ENCODE measurements around the gene LRP4. TPM values are rescaled to one million over a fixed set of nuclear protein-coding genes. Genes with fewer than 3 reads are reported as not detected.

Gene LRP4
- total and polyA plus RNA-seq, 2 donors (not counting 3 experiments of a cell fraction or from before 2014, with no cell fraction given), result 0.86 to 2.0 TPM

GRCh38 chr11:46879056-46879585 is 39.2 kb downstream of the LRP4 start:
- no TSS peak for BruUV-seq (replicated peaks)
- no peaks in the 10 kb centered on the region for H4K20me1 ChIP-seq (replicated peaks; ENCODE audit: control insufficient read depth, extremely low read depth, insufficient read depth, low read length)
- DNase-seq (ENCODE audit: low read depth, low spot score), result no peak
- H3K9ac ChIP-seq (replicated peaks; ENCODE audit: extremely low read depth, insufficient read depth, low read length), result no peak overlapping the region
- H3K27me3 ChIP-seq (ENCODE audit: control insufficient read depth in 2 of 2, insufficient read depth in 2 of 2, low read length in 2 of 2), result no peaks in the 10 kb centered on the region
- no peaks in the 10 kb centered on the region for H3K36me3 ChIP-seq (ENCODE audit: control insufficient read depth in 2 of 2, extremely low read depth in 1 of 2, insufficient read depth in 2 of 2, low read length in 2 of 2)
- no peaks in the 10 kb centered on the region for H3K9me1 ChIP-seq (replicated peaks; ENCODE audit: control insufficient read depth, extremely low read depth, insufficient read depth, low read length)
- no peak overlapping the region for H3K27ac ChIP-seq (ENCODE audit: insufficient read depth, low read depth, low read length)
- no peak overlapping the region for H3K4me3 ChIP-seq (replicated peaks in 1 of 3; ENCODE audit: insufficient read depth in 1 of 3, low read depth in 1 of 3, low read length in 3 of 3)
- no peaks in the 10 kb centered on the region for H3K9me3 ChIP-seq (replicated peaks; ENCODE audit: control insufficient read depth, insufficient read depth, low read length)
- no peaks in the 10 kb centered on the region for H3K79me2 ChIP-seq (ENCODE audit: control insufficient read depth, insufficient read depth, low read length)
- H2AFZ ChIP-seq (ENCODE audit: low read depth, low read length), result no peak overlapping the region
- dilution Hi-C loops (cut with MboI; ENCODE audit: extremely low pct_ligation_motif_present, low sequenced_read_pairs), result no loop called here
- H3K4me2 ChIP-seq (ENCODE audit: insufficient read depth, low read length), result no peak overlapping the region
- intact Hi-C loops (cut with micrococcal nuclease), result no loop called here
- H3K4me1 ChIP-seq (ENCODE audit: control insufficient read depth, extremely low read depth, insufficient read depth, low read length), result no peaks in the 10 kb centered on the region
- TF ChIP-seq GATA2 (IDR thresholded peaks at IDR 0.05; ENCODE audit: insufficient read depth, insufficient read length, low read depth, low read length) (no peak), MYC (IDR thresholded peaks at IDR 0.05; ENCODE audit: low read depth, low read length) (no peak), MAX (IDR thresholded peaks at IDR 0.05; ENCODE audit: insufficient read depth, insufficient read length) (no peak), CTCF (IDR thresholded peaks at IDR 0.05; ENCODE audit: extremely low read depth in 1 of 2, insufficient read depth in 1 of 2, low read depth in 1 of 2, low read length in 2 of 2) (no peak), POLR2A (IDR thresholded peaks at IDR 0.05; ENCODE audit: low read depth, low read length) (no peak), FOS (IDR thresholded peaks at IDR 0.05; ENCODE audit: borderline replicate concordance, insufficient read depth, low read length) (no peak), POLR2AphosphoS5 (IDR thresholded peaks at IDR 0.05; ENCODE audit: insufficient read depth, low read depth, low read length) (no peak), JUN (IDR thresholded peaks at IDR 0.05; ENCODE audit: borderline replicate concordance, insufficient read depth, insufficient read length, low read depth) (no peak), EZH2 (IDR thresholded peaks at IDR 0.05; ENCODE audit: borderline replicate concordance, low read depth, low read length, severe bottlenecking) (no peak)
- ChIA-PET POLR2A (no interaction called here), CTCF (interaction anchor here (1.8 kb wide), 1 partner anchor 18 kb away, joined by 4 read pairs; no protein-coding TSS in a partner anchor)
- no peak for FAIRE-seq
